HepG2 (cell line): ENCODE results near the gene LTK. TPM values are rescaled to one million over a fixed set of nuclear protein-coding genes. Genes with fewer than 3 reads are reported as not detected.

Source experiments
- GATAD1 ChIP-seq: IDR thresholded peaks from 2 replicates; pipeline ENCODE4 v1.6.1; 2016; ENCODE audit warnings: missing genetic modification reagents, missing compliant biosample characterization
- HMG20A ChIP-seq: IDR thresholded peaks from 2 replicates; pipeline ENCODE4 v1.6.1; 2016; ENCODE audit warnings: borderline replicate concordance
- NFE2 ChIP-seq: sonication (generic); formaldehyde crosslinking; IDR thresholded peaks from 2 replicates; pipeline ENCODE4 v1.4.0; 2020; ENCODE audit warnings: missing genetic modification reagents
- PCBP1 ChIP-seq: fragments of 200-400 bp; formaldehyde crosslinking; IDR thresholded peaks from 2 replicates; pipeline ENCODE4 v1.6.1; 2017; ENCODE audit warnings: mild to moderate bottlenecking, low read depth, low read length, borderline replicate concordance
- PPARG ChIP-seq: conservative IDR thresholded peaks from 2 replicates; pipeline ENCODE4 v1.6.1; 2016; ENCODE audit warnings: missing biosample characterization, missing genetic modification reagents
- SMAD1 ChIP-seq: sonication (generic); formaldehyde crosslinking; IDR thresholded peaks from 2 replicates; pipeline ENCODE4 v1.4.0; 2020; ENCODE audit warnings: missing genetic modification reagents, low read depth, mild to moderate bottlenecking, borderline replicate concordance
- TEAD2 ChIP-seq: sonication (generic); formaldehyde crosslinking; IDR thresholded peaks from 2 replicates; pipeline ENCODE4 v1.9.0; 2021; ENCODE audit warnings: missing genetic modification reagents
- TOE1 ChIP-seq: sonication (generic); formaldehyde crosslinking; IDR thresholded peaks from 2 replicates; pipeline ENCODE4 v1.4.0; 2020; ENCODE audit warnings: mild to moderate bottlenecking, missing genetic modification reagents
- ZFP36 ChIP-seq: fragments of 150-350 bp; IDR thresholded peaks from 2 replicates; pipeline ENCODE4 v1.6.1; 2018; ENCODE audit warnings: borderline replicate concordance, low read length, low read depth; ENCODE audit not compliant: partially characterized antibody
- ZNF160 ChIP-seq: sonication (generic); formaldehyde crosslinking; IDR thresholded peaks from 2 replicates; pipeline ENCODE4 v1.8.0; 2022; ENCODE audit warnings: mild to moderate bottlenecking, inconsistent platforms, missing genetic modification reagents
- ZNF512B ChIP-seq: sonication (generic); formaldehyde crosslinking; IDR thresholded peaks from 2 replicates; pipeline ENCODE4 v1.5.1; 2020; ENCODE audit warnings: missing genetic modification reagents, mild to moderate bottlenecking, borderline replicate concordance
- ZNF547 ChIP-seq: sonication (generic); formaldehyde crosslinking; IDR thresholded peaks from 2 replicates; pipeline ENCODE4 v1.5.1; 2020; ENCODE audit warnings: mild to moderate bottlenecking, missing genetic modification reagents
- polyA plus RNA-seq, 8 experiments: library from polyadenylated mRNA; depleted of rRNA in 3 of 8; stranded (reverse) in 7 of 8; unstranded in 1 of 8; fragments of >200 nt; fragmentation: Illumina TruSeq in 4 of 8; extraction: Trizol in 4 of 8; gene quantifications; 2 replicates each; pipeline versions ENCODE4 v1.2.1 to v1.2.3, GENCODE V29; 2011 to 2016; ENCODE audit warnings: low read depth in 4 of 8, missing spikeins in 1 of 8, mixed read lengths in 1 of 8; ENCODE audit not compliant: insufficient read depth in 1 of 8
- total RNA-seq, 5 experiments: library from RNA; depleted of rRNA; stranded (reverse); fragments of >200 nt; fragmentation: Illumina TruSeq; extraction: Trizol; gene quantifications; 2 replicates each; pipeline ENCODE4 v1.2.3, GENCODE V29; 2016; ENCODE audit warnings: low read depth in 1 of 5
- TF ChIP-seq, protein P1 (sequence below): sonication (generic); formaldehyde crosslinking; IDR thresholded peaks from 2 replicates; pipeline ENCODE4 v1.9.0; 2021; ENCODE audit warnings: mild to moderate bottlenecking, missing genetic modification reagents

Gene LTK
- total and polyA plus RNA-seq, 2 of the 13 experiments (the other 11 are each of a cell fraction or from before 2014, with no cell fraction given) = 0.01 TPM; not detected in 1

DNA sequence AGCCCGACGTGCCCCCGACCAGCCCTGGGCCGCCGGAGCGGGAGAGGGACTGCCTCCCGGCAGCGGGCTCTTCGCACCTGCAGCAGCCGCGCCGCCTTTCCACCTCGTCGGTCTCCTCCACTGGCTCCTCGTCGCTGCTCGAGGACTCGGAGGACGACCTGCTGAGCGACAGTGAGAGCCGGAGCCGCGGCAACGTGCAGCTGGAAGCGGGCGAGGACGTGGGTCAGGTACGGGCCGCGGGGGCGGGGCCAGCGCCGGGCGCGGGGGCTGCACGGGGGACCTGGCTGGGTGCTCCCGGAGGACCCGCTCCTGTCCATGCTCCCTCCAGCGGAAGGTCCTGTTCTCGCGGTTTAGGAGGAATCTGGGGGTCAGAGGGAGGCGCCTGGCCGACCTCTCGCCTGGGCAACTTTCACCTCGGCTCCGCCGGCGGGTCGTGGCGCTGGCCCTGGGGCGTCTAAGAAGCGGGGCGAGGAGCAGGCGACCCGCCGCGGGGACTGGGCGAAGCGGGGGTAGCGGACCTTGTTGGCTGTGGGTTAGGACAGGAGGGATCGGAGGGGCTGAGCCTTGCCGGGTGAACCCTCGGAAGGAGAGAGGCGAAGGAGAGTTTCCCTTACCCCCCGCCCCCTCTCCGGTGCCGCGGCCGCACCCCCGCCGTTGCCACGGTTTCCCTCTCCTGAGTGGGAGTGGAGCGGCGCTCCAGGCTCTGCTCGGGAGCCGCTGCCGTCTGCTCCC lies 19.3 kb downstream of the LTK start (continued):
- TF ChIP-seq ZNF512B (CRISPR knock-in tag) (no peak), HMG20A (CRISPR knock-in tag) (0 out of 2 replicates have a peak, but pooled peaks have one; percentile 13), GATAD1 (CRISPR knock-in tag) (no peak), SMAD1 (CRISPR knock-in tag) (no peak), PCBP1 (no peak), TOE1 (CRISPR knock-in tag) (0 out of 2 replicates have a peak, but pooled peaks have one; percentile 52), ZFP36 (no peak), TEAD2 (CRISPR knock-in tag) (peak; percentile 12; the same call in 1 of the 2 replicates), PPARG (CRISPR knock-in tag) (no peak), ZNF547 (CRISPR knock-in tag) (no peak; the same call in 1 of the 2 replicates), NFE2 (no peak), ZNF160 (CRISPR knock-in tag) (no peak)
- TF ChIP-seq, protein P1, sequence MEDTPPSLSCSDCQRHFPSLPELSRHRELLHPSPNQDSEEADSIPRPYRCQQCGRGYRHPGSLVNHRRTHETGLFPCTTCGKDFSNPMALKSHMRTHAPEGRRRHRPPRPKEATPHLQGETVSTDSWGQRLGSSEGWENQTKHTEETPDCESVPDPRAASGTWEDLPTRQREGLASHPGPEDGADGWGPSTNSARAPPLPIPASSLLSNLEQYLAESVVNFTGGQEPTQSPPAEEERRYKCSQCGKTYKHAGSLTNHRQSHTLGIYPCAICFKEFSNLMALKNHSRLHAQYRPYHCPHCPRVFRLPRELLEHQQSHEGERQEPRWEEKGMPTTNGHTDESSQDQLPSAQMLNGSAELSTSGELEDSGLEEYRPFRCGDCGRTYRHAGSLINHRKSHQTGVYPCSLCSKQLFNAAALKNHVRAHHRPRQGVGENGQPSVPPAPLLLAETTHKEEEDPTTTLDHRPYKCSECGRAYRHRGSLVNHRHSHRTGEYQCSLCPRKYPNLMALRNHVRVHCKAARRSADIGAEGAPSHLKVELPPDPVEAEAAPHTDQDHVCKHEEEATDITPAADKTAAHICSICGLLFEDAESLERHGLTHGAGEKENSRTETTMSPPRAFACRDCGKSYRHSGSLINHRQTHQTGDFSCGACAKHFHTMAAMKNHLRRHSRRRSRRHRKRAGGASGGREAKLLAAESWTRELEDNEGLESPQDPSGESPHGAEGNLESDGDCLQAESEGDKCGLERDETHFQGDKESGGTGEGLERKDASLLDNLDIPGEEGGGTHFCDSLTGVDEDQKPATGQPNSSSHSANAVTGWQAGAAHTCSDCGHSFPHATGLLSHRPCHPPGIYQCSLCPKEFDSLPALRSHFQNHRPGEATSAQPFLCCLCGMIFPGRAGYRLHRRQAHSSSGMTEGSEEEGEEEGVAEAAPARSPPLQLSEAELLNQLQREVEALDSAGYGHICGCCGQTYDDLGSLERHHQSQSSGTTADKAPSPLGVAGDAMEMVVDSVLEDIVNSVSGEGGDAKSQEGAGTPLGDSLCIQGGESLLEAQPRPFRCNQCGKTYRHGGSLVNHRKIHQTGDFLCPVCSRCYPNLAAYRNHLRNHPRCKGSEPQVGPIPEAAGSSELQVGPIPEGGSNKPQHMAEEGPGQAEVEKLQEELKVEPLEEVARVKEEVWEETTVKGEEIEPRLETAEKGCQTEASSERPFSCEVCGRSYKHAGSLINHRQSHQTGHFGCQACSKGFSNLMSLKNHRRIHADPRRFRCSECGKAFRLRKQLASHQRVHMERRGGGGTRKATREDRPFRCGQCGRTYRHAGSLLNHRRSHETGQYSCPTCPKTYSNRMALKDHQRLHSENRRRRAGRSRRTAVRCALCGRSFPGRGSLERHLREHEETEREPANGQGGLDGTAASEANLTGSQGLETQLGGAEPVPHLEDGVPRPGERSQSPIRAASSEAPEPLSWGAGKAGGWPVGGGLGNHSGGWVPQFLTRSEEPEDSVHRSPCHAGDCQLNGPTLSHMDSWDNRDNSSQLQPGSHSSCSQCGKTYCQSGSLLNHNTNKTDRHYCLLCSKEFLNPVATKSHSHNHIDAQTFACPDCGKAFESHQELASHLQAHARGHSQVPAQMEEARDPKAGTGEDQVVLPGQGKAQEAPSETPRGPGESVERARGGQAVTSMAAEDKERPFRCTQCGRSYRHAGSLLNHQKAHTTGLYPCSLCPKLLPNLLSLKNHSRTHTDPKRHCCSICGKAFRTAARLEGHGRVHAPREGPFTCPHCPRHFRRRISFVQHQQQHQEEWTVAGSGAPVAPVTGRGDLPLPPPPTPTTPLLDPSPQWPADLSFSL (CRISPR knock-in tag) = no peak
